ENCODE data around the gene CD48.

The CD48 gene

GRCh38 chr1:160651433-160652064, 60.1 kb downstream of the CD48 start:
- DNase-seq, result no peak

GRCh38 chr1:160647329-160647720, 64.3 kb downstream of the CD48 start:
- no peak for DNase-seq

- no peak for DNase-seq
Observed at GRCh38 chr1:160646711-160647328, 64.8 kb downstream of the CD48 start, which contains the start of gene SLAMF1. Gene SLAMF1, minus strand, starts transcription at chr1:160647044. Its CDS starts 99 bp downstream, at chr1:160646945.

GRCh38 chr1:160646180-160646579, 65.4 kb downstream of the CD48 start:
- DNase-seq, result no peak

- no peak for DNase-seq
Observed at GRCh38 chr1:160645386-160646130, 66.1 kb downstream of the CD48 start.

- no peak for DNase-seq
Observed at GRCh38 chr1:160644399-160644798, 67.2 kb downstream of the CD48 start.

GRCh38 chr1:160643138-160643537, 68.5 kb downstream of the CD48 start:
- DNase-seq, result no peak

GRCh38 chr1:160642281-160642644, 69.4 kb downstream of the CD48 start:
- DNase-seq, result no peak

- DNase-seq, result no peak
Observed at GRCh38 chr1:160641323-160642280, 70.0 kb downstream of the CD48 start.

GRCh38 chr1:160640359-160641123, 71.1 kb downstream of the CD48 start:
- DNase-seq, result no peak

GRCh38 chr1:160639652-160640051, 72.0 kb downstream of the CD48 start:
- DNase-seq, result no peak

- DNase-seq, result no peak
Observed at GRCh38 chr1:160638926-160639325, 72.7 kb downstream of the CD48 start.

GRCh38 chr1:160638540-160638857, 73.1 kb downstream of the CD48 start:
- DNase-seq, result no peak

- no peak for DNase-seq
Observed at GRCh38 chr1:160637821-160638539, 73.6 kb downstream of the CD48 start.

- DNase-seq, result no peak
Observed at GRCh38 chr1:160637065-160637464, 74.6 kb downstream of the CD48 start.

- DNase-seq, result no peak
Observed at GRCh38 chr1:160636547-160636946, 75.1 kb downstream of the CD48 start.

- no peak for DNase-seq
Observed at GRCh38 chr1:160636076-160636475, 75.5 kb downstream of the CD48 start.

GRCh38 chr1:160634543-160635491, 76.8 kb downstream of the CD48 start:
- no peak for DNase-seq

- DNase-seq, result no peak
Observed at GRCh38 chr1:160633330-160633903, 78.2 kb downstream of the CD48 start.

GRCh38 chr1:160631983-160632625, 79.5 kb downstream of the CD48 start:
- no peak for DNase-seq

Measured in HCEC 1CT (cell line).